ENCODE results near the gene AFF3.

DNA sequence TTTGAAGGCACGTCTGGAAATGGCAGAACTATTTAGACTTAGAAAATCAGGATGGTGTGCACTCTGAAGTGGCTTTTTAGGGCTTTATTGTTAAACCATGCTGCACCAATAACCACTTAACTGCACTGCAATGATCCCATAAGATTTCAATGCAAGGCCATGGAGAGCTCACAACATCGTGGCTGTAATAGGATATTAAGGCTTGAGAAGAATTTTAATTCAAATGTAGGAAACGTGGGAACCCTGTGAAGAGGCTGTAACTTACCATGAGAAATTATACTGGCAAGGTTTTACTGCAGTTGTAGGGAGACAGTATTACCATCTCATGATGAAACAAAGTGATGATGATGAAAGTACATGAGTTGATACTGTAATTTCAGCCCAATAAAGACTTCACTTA lies 242.5 kb downstream of the AFF3 start:
- TF ChIP-seq, protein P1, sequence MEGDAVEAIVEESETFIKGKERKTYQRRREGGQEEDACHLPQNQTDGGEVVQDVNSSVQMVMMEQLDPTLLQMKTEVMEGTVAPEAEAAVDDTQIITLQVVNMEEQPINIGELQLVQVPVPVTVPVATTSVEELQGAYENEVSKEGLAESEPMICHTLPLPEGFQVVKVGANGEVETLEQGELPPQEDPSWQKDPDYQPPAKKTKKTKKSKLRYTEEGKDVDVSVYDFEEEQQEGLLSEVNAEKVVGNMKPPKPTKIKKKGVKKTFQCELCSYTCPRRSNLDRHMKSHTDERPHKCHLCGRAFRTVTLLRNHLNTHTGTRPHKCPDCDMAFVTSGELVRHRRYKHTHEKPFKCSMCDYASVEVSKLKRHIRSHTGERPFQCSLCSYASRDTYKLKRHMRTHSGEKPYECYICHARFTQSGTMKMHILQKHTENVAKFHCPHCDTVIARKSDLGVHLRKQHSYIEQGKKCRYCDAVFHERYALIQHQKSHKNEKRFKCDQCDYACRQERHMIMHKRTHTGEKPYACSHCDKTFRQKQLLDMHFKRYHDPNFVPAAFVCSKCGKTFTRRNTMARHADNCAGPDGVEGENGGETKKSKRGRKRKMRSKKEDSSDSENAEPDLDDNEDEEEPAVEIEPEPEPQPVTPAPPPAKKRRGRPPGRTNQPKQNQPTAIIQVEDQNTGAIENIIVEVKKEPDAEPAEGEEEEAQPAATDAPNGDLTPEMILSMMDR (IDR thresholded peaks at IDR 0.05; ENCODE audit: low read depth, low read length, poor library complexity, severe bottlenecking), result no peak
- no peak for TF ChIP-seq EZH2phosphoT487 (IDR thresholded peaks at IDR 0.05; ENCODE audit: borderline replicate concordance, low read length)
